RPMI7951 (cell line): ENCODE results near the gene FBXL16. TPM values are rescaled to one million over a fixed set of nuclear protein-coding genes. Genes with fewer than 3 reads are reported as not detected.
A peak's percentile ranks its signal among the peaks of the same experiment; 100 is the strongest.

ENCODE experiments used
- DNase-seq: peaks from one replicate; pipeline ENCODE4 v3.0.0-alpha.2; 2012; ENCODE audit warnings: low read depth
- total RNA-seq: library from RNA; depleted of rRNA; stranded (reverse); fragments of >200 nt; shearing (Covaris generic); gene quantifications from 2 replicates; pipeline ENCODE4 v1.2.3, GENCODE V29; 2014

FBXL16 gene
- total RNA-seq, 1 experiment from 2014 or later: 0.24 TPM

- no peak for DNase-seq
Observed at GRCh38 chr16:734981-735881, 29.6 kb upstream of the FBXL16 start.

DNA sequence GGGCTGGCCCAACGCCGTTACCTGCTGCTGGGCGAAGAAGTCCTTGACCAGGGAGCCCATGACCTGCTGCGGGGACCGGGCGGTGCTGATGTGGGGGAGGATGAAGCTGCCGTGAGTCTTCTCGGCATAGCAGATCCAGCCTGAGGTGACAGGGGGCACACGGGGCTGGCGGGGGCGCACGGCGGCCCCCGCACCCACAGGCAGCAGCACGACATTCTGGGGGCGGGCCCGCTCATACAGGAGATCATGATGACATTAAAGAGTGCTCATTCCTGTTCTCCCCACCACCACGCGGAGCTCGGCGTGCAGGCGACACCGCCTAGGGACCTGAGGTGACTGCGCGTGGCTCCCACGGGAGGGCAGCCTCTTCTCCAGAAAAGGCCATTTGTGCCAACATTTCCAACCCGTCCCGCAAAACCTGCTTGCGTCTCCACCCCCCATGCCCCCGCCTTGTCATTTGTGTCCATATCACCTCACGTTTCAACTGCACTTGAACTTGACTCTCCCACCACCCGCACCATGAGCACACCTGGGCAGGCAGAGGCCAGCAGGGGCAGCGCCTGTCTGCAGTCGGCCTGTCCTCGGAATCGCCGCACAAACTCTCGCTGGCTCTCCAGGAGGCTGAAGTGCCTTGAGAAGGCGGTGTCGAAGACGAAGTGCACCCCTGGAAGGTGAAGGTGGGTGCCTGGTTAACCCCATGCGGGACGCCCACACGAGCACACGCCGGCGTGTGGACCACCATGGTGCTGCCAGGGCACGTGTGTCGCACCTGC is 28.8 kb upstream of the FBXL16 start:
- DNase-seq: no peak

GRCh38 chr16:733382-734207 is 28.0 kb upstream of the FBXL16 start:
- DNase-seq: no peak

DNA sequence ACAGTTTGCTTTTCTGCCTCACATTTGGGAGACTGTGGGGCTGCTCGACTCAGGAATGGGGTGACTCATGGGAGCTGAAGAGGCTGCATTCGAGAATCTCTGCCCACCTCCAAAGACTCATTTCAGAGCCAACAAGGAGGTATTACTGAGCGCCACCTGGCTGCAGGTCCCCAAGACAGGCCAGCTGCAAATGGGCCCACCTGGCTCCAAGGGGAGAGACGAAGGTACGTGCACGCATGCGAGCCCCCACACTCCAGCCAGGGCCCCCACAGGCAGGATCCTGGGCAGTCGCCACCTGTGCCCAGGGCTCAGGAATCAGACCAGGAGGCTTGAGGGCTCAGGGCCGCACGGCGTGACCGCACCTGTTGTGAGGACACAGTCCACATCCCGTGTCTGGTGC is 27.3 kb upstream of the FBXL16 start:
- DNase-seq: no peak

- no peak for DNase-seq
Observed at GRCh38 chr16:732332-732731, 26.7 kb upstream of the FBXL16 start.

DNA sequence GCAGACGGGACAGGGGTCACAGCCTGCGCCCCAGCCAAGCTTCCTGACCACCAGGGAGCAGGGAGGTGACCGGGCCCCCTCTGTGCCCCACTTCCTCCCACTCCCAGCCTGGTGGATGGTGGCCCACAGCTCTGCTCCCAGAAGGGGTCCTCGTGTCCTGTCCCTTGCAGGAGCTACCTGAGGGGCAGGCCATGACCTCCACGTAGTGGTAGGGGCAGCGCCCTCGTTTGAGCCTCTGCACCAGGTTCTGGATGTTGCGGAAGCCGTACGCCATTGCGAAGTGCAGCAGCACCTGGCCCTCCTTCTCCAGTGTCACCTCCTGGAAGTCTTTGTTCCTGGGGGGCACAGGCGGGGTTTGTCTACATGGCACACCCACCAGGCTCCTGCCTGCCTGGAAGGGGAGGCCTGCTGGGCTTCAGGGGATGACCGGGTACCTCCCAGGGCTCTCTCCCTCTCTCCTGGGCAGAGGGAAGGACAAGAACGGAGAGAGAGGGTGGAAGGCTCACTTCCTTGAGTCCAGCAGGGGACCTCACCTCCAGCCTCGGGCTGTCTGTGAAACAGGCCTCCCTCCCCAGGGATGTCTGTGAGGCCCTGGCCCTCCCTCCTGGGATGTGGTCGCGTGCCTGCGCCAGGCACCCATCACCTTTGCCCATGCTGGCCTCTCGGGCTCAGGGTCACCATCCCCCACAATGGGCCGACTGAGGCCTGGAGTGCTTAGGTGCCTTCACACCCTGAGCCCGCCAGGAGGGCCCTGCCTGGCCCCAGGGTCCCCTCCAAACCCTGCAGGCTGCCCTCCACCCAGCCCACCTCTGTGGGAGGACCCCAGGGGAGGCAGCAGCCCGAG is 25.3 kb upstream of the FBXL16 start:
- DNase-seq: no peak

DNA sequence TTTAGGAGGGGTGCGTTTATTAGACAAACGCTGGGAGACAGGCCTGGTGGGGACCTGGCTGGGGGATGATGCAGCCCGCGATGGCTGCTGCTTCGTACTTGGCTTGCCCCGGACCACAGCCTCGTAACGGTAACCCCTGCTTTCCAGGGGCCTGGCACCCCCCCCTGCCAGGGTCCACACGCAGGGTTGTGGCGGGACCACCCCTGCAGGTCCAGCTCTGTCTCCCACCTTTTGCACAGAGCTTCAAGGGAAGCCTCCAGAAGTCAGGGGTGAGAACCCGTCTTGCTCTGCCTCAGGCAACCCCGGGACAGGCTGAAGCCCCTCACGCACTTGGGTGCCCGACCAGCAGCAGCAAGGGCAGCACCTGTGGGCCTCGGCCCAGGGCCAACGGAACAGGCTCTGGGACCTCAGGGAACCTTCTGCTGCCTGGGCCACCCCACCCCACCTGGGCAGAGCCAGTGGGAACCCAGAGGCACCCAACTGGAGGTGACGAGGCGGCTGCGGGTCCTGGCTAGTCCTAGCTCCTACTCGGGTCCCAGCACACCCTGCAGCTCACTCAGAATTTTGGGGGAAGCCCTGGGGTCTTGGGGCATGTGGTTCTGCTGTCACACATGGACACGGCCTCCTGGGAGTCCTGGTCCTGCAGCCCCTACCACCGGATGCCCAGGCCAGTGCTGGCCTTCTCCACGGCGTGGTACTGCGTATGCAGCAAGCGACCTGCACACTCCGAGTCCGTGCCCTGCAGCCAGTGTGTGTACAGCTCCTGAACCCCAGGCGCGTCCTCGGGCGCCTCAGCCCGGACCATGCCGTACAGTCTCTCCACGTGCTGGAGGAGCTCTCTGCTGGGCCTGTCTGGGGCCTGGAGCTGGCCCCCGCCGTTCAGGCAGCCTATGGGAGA is 24.4 kb upstream of the FBXL16 start:
- no peak for DNase-seq

GRCh38 chr16:728890-729744 is 23.5 kb upstream of the FBXL16 start:
- no peak for DNase-seq

GRCh38 chr16:728131-728889 is 22.7 kb upstream of the FBXL16 start:
- DNase-seq: peak; percentile 79

GRCh38 chr16:727291-727977 is 21.8 kb upstream of the FBXL16 start:
- no peak for DNase-seq

DNA sequence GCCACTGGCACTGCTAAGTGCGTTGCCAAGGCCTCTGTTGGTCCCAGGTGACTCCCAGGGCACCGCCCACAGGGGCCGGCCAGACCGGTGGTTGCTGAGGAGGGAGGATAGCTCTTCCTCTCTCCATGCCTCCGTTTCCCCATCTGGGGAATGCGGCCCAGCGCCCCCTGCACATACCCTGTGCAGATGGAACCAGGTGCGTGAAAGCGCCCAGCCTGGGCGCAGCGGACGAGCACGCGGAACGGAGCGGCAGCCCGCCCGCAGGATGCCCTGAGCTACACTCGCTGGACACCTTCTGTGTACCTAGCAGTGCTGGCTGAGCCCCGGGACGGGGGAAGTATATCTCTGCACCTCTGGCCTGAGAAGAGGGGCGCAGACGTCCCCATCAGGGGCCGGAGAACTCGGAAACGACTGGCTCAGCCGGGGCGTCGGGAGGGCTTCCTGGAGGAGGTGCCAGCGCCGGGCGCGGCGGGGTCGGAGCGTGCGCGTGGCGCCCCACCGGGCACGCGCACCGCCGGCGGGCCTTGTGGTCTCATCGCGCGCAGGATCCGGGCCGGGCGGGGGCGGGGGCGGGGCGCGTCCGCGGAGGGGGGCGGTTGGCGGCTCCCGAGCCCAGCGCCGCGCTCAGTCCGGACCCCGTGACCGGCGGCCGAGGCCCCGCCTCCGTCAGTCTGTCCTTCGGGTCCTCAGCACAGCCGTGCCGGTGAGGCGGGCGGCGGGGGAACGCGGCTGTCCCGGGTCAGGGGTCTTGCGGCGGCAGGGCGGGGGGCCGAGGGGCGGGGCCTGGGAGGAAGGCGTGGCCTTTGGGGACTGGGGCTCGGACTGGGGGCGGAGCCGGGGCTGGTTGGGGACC is 21.1 kb upstream of the FBXL16 start, which contains the start of the genes CCDC78 and HAGHL:
TSS of gene CCDC78 (minus strand) at position 6 of the 853 bp plus-strand sequence. CDS start 76 bp downstream, outside the sequence.
TSS of gene HAGHL (plus strand) at position 669 of the 853 bp plus-strand sequence. CDS start 404 bp downstream, outside the sequence.
- peak; percentile 34 for DNase-seq

GRCh38 chr16:726188-726437 is 20.5 kb upstream of the FBXL16 start:
- no peak for DNase-seq

DNA sequence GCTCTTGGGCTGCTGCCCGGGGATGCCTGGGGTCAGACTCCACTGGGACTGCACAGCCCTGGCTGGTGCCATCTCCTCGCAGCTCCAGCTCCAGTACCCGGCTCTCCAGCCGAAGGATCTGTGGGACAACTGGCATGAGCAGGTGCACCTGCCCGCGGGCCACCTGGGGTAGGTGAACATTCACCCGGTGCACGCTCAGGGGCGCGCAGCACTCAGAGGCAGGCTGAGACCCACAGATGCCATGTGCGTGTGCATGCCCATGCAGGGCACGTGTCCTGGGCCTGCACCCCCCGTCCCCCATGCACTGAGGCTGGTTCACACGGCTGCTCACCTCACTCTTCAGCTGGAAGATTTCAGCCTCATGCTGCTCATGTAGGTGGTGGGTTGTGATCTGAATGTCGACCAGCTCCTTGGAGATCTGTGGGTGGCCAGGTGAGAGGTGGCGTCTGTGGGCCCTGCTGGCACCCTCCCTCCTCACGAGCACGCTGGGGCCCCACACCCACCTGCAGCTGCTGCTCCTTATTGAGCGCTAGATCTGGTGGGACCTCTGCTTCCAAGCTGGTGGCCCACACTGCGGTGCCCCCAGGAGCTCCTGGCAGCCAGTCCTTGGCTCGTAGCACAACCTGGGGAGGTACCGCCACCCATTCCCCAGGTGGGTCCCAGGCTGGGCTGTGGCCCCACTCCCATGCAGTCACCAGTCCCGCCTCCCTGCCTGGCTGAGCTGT is 20.0 kb upstream of the FBXL16 start:
- DNase-seq: no peak

DNA sequence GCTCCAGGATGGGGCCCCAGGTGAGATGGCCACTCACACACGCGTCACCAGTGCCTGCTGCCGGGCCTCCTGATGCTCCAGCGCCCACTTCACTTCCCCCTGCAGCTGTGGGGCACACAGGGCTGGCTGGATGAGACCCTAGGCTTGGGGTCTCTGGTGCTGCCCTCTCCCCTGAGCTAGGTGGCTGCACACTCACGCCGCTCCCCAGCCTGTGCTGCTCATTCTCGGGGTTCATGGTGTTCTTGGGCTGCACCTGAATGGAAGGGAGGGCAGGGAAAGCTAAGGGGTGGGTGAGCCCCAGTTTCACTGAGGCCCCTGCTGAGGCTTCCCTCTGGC is 19.4 kb upstream of the FBXL16 start:
- no peak for DNase-seq

GRCh38 chr16:724188-725040 is 18.8 kb upstream of the FBXL16 start:
- peak; percentile 35 for DNase-seq
